Uterus (tissue), 4 donors: ENCODE measurements around the gene AGMO. TPM values are rescaled to one million over a fixed set of nuclear protein-coding genes. Genes with fewer than 3 reads are reported as not detected.

ENCODE experiments used
- DNase-seq, 2 donors: peaks; one replicate each; pipeline ENCODE4 v3.0.0-alpha.2; 2019 to 2020
- H3K27ac ChIP-seq, 2 donors: fragments of 200-600 bp; sonication (generic); 1 replicate in 1 of 2; 2 replicates in 1 of 2; pipeline ENCODE4 v1.5.1; 2016 to 2018
- H3K27me3 ChIP-seq, 2 donors: fragments of 200-600 bp; sonication (generic); one replicate each; pipeline ENCODE4 v1.5.1; 2018 to 2019; ENCODE audit warnings: control low read depth in 1 of 2
- H3K36me3 ChIP-seq, 2 donors: fragments of 200-600 bp; sonication (generic); one replicate each; pipeline ENCODE4 v1.5.1; 2019; ENCODE audit warnings: control low read depth in 1 of 2
- H3K4me1 ChIP-seq, 2 donors: fragments of 200-600 bp; sonication (generic); one replicate each; pipeline ENCODE4 v1.5.1; 2018 to 2019; ENCODE audit warnings: control low read depth in 1 of 2
- H3K4me3 ChIP-seq, 2 donors: fragments of 200-600 bp; sonication (generic); 1 replicate in 1 of 2; 2 replicates in 1 of 2; pipeline ENCODE4 v1.5.1; 2018 to 2019; ENCODE audit warnings: mild to moderate bottlenecking in 1 of 2
- H3K9me3 ChIP-seq, 2 donors: fragments of 200-600 bp; sonication (generic); one replicate each; pipeline ENCODE4 v1.5.1; 2019; ENCODE audit warnings: control low read depth in 1 of 2
- POLR2A ChIP-seq, 2 donors: fragments of 450-650 bp; IDR thresholded peaks; one replicate each; pipeline ENCODE4 v1.6.1; 2016; ENCODE audit warnings: antibody characterized with exemption in 2 of 2, mild to moderate bottlenecking in 1 of 2, moderate library complexity in 1 of 2
- intact Hi-C: fragments of 100-400 bp; cut with DNase I; formaldehyde crosslinking; loops from one replicate; pipeline ENCODE4 v1.15.1; 2023; ENCODE audit warnings: low total_unique reads
- total RNA-seq, 4 donors: library from RNA; depleted of rRNA in 3 of 4; stranded (reverse); fragments of >200 nt in 3 of 4; gene quantifications; one replicate each; pipeline versions ENCODE4 v1.1.0 to v1.2.4, GENCODE V29; 2014 to 2023
- TF ChIP-seq, protein P1 (sequence below), 4 experiments: fragments of 200-600 bp in 2 of 4; fragments of 450-650 bp in 2 of 4; sonication (generic) in 2 of 4; IDR thresholded peaks; one replicate each; pipeline ENCODE4 v1.5.1; 2016 to 2019; ENCODE audit warnings: antibody characterized with exemption in 4 of 4, mild to moderate bottlenecking in 2 of 4, moderate library complexity in 1 of 4
- donor health status: DM: yes; HTN: yes; CAD: no.

Gene AGMO
- total RNA-seq, 4 donors from 2014 or later: 0.24 to 1.5 TPM; not detected in 2

GRCh38 chr7:15464667-15465121 is 97.1 kb downstream of the AGMO start:
- H3K9me3 ChIP-seq: no peaks in the 10 kb centered on the region
- peak overlapping the region; percentile 48 to 49 for H3K27ac ChIP-seq
- H3K27me3 ChIP-seq: no peaks in the 10 kb centered on the region
- H3K4me3 ChIP-seq: no peak overlapping the region
- no peaks in the 10 kb centered on the region for H3K36me3 ChIP-seq
- no peak for TF ChIP-seq POLR2A (IDR thresholded peaks at IDR 0.05)
- TF ChIP-seq, protein P1, sequence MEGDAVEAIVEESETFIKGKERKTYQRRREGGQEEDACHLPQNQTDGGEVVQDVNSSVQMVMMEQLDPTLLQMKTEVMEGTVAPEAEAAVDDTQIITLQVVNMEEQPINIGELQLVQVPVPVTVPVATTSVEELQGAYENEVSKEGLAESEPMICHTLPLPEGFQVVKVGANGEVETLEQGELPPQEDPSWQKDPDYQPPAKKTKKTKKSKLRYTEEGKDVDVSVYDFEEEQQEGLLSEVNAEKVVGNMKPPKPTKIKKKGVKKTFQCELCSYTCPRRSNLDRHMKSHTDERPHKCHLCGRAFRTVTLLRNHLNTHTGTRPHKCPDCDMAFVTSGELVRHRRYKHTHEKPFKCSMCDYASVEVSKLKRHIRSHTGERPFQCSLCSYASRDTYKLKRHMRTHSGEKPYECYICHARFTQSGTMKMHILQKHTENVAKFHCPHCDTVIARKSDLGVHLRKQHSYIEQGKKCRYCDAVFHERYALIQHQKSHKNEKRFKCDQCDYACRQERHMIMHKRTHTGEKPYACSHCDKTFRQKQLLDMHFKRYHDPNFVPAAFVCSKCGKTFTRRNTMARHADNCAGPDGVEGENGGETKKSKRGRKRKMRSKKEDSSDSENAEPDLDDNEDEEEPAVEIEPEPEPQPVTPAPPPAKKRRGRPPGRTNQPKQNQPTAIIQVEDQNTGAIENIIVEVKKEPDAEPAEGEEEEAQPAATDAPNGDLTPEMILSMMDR (IDR thresholded peaks at IDR 0.05): no peak
- peaks cover 0 to 13% of the 10 kb centered on the region in 2 donors for H3K4me1 ChIP-seq
- intact Hi-C loops: no loop called here
- DNase-seq: no peak

GRCh38 chr7:15463801-15464666 is 97.8 kb downstream of the AGMO start:
- no peak for DNase-seq
- no peak for TF ChIP-seq POLR2A (IDR thresholded peaks at IDR 0.05)
- TF ChIP-seq, protein P1 (IDR thresholded peaks at IDR 0.05): no peak
- peak overlapping the region; percentile 48 to 49 for H3K27ac ChIP-seq
- intact Hi-C loops: no loop called here
- H3K9me3 ChIP-seq: no peaks in the 10 kb centered on the region
- peaks cover 0 to 13% of the 10 kb centered on the region in 2 donors for H3K4me1 ChIP-seq
- H3K27me3 ChIP-seq: no peaks in the 10 kb centered on the region
- no peaks in the 10 kb centered on the region for H3K36me3 ChIP-seq
- no peak overlapping the region for H3K4me3 ChIP-seq

DNA sequence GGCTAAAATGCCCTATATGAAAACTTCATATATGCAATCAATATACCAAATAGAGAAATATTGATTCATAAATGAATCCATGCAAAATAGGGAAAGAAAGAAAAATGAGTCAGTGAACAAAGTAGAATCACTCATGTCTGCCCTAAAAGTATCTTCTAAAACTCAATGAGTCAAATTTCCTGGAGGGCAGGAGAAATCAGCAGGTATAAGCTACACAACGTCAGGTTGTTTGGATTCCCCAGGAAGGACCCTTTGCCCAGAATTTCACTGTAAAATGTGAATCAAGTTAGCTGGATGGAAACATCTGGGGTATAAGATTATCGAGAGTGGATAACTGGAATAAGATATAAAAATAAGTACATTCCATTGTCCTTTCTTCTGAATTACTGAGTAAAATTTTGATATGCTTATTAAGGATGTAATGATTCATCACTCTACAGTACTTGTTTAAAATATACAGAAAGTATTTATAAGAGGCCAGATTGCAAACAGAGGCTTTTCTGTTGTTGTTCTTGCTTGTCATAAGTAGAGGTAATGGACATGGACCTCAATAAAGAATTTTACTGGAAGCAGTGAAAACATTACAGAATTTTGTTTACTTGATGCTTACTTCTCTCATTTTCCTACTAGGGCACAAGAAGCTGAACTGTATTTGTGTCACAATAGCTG is 99.0 kb downstream of the AGMO start:
- DNase-seq: no peak
- Histone ChIP-seq H3K27me3 (no peaks in the 10 kb centered on the region), H3K9me3 (no peaks in the 10 kb centered on the region), H3K27ac (peak overlapping the region in 1 of 2 donors; percentile 48), H3K36me3 (no peaks in the 10 kb centered on the region), H3K4me1 (peaks cover 0 to 16% of the 10 kb centered on the region in 2 donors), H3K4me3 (no peak overlapping the region)
- intact Hi-C loops: no loop called here
- TF ChIP-seq POLR2A (IDR thresholded peaks at IDR 0.05): no peak
- TF ChIP-seq, protein P1 (IDR thresholded peaks at IDR 0.05): no peak

- Histone ChIP-seq H3K4me3 (no peak overlapping the region), H3K36me3 (no peaks in the 10 kb centered on the region), H3K27me3 (no peaks in the 10 kb centered on the region), H3K9me3 (no peaks in the 10 kb centered on the region), H3K27ac (peak overlapping the region; percentile 15 to 34), H3K4me1 (peaks cover 0 to 16% of the 10 kb centered on the region in 2 donors)
- intact Hi-C loops: no loop called here
- DNase-seq: no peak
- TF ChIP-seq, protein P1 (IDR thresholded peaks at IDR 0.05): no peak
- TF ChIP-seq POLR2A (IDR thresholded peaks at IDR 0.05): no peak
Measured at GRCh38 chr7:15461576-15461975, 100.2 kb downstream of the AGMO start.
